Measurements from ENCODE around the gene ESR2. TPM values are rescaled to one million over a fixed set of nuclear protein-coding genes. Genes with fewer than 3 reads are reported as not detected.

ESR2 gene
- total RNA-seq, 4 donors from 2014 or later = 0.14 to 1.4 TPM; not detected in 2

DNA sequence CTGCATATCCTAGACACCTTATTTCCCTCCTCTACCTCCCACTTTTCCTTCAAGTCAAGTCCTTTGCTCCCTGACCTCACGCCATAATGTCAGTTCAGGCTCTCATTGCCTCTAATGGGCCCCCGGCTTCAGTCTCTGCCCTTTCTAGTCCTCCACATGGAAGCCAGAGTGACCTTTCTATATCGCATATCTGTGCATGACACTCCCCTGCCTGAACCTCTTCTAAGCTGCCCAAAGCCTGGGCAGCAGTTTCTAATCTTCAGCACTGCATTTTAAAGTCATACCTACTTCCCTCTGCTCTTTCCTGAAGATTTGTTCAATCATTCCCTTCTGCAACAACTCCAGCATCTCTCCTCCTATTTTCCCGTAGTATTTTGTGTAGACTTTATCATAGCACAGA is 45.5 kb downstream of the ESR2 start:
- DNase-seq = no peak
- Histone ChIP-seq H3K4me1 (peaks cover 0 to 5% (median 0%) of the 10 kb centered on the region in 4 donors), H3K27me3 (no peaks in the 10 kb centered on the region), H3K4me3 (no peak overlapping the region), H3K27ac (no peak overlapping the region), H3K36me3 (no peaks in the 10 kb centered on the region), H3K9me3 (no peaks in the 10 kb centered on the region)
- intact Hi-C loops (cut with DNase I; ENCODE audit: low total_unique reads) (no loop called here), in situ Hi-C loops (cut with MboI; ENCODE audit: low pct_ligation_motif_present in 1 of 4, low pct_unique_long_range_greater_than_20kb in 1 of 4, low sequenced_read_pairs in 3 of 4) (no loop called here)
- 85 to 88% methylated on average over 2 to 4 of the region's 4 CpGs for WGBS, 2 donors (ENCODE audit: low coverage in 1 of 2)
- TF ChIP-seq EP300 (IDR thresholded peaks at IDR 0.05; ENCODE audit: low read depth) = no peak

DNA sequence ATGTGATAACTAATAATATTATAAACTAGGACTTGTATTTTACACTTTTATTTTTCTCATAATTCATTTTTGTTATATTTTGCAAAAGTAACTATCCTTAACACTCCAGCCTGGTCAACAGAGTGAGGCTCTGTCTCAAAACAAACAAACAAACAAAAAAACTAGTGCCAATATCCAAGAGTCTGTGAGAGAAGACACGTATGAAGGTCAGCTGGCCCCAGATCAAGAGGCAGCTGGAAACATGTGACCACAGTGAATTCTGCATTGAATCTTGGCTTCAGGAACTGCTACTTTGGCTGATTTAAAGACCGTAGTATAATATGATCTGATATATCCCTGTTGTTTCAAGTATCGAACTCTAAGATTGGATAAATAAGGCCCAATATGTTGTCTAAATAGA is 47.0 kb downstream of the ESR2 start:
- Histone ChIP-seq H3K4me1 (peaks cover 0 to 5% (median 0%) of the 10 kb centered on the region in 4 donors), H3K27me3 (no peaks in the 10 kb centered on the region), H3K4me3 (no peak overlapping the region), H3K27ac (peak overlapping the region in 1 of 4 donors; percentile 36), H3K36me3 (no peaks in the 10 kb centered on the region), H3K9me3 (no peaks in the 10 kb centered on the region)
- WGBS, 2 donors (ENCODE audit: low coverage in 1 of 2) = 82 to 94% methylated on average over 3 of the region's 3 CpGs
- no peak for DNase-seq
- no peak for TF ChIP-seq POLR2A (IDR thresholded peaks at IDR 0.05)
- no peak for TF ChIP-seq EP300 (IDR thresholded peaks at IDR 0.05; ENCODE audit: low read depth)
- TF ChIP-seq POLR2AphosphoS5 (IDR thresholded peaks at IDR 0.05) = no peak
- TF ChIP-seq, protein P1, sequence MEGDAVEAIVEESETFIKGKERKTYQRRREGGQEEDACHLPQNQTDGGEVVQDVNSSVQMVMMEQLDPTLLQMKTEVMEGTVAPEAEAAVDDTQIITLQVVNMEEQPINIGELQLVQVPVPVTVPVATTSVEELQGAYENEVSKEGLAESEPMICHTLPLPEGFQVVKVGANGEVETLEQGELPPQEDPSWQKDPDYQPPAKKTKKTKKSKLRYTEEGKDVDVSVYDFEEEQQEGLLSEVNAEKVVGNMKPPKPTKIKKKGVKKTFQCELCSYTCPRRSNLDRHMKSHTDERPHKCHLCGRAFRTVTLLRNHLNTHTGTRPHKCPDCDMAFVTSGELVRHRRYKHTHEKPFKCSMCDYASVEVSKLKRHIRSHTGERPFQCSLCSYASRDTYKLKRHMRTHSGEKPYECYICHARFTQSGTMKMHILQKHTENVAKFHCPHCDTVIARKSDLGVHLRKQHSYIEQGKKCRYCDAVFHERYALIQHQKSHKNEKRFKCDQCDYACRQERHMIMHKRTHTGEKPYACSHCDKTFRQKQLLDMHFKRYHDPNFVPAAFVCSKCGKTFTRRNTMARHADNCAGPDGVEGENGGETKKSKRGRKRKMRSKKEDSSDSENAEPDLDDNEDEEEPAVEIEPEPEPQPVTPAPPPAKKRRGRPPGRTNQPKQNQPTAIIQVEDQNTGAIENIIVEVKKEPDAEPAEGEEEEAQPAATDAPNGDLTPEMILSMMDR (IDR thresholded peaks at IDR 0.05) = no peak
- in situ Hi-C loops (cut with MboI; ENCODE audit: low pct_ligation_motif_present in 1 of 4, low pct_unique_long_range_greater_than_20kb in 1 of 4, low sequenced_read_pairs in 3 of 4) = no loop called here
- intact Hi-C loops (cut with DNase I; ENCODE audit: low total_unique reads) = no loop called here

DNA sequence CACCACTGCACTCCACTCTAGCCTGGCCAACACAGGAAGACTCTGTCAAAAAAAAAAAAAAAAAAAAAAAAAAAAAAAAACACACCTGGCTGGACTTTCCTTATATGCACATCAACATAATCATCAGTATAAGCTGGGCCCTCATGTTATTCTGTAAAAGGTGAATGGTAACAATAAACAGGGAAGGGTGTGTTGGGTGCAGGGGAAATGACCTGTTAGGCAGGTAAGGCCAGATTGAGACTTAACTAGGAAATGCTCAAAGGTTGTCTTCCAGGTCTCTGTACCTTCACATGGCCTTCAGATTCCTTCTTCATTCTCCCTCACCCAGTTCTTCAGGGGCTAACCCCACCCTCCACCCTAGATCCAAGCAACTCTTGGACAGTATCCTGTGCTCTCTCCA is 47.5 kb downstream of the ESR2 start:
- no peaks in the 10 kb centered on the region for H3K36me3 ChIP-seq
- H3K4me1 ChIP-seq = peaks cover 0 to 5% (median 0%) of the 10 kb centered on the region in 4 donors
- no peaks in the 10 kb centered on the region for H3K27me3 ChIP-seq
- H3K9me3 ChIP-seq = no peaks in the 10 kb centered on the region
- no peak overlapping the region for H3K4me3 ChIP-seq
- H3K27ac ChIP-seq = peak overlapping the region in 1 of 4 donors; percentile 36
- TF ChIP-seq, protein P1 (IDR thresholded peaks at IDR 0.05) = no peak
- no peak for TF ChIP-seq POLR2A (IDR thresholded peaks at IDR 0.05)
- TF ChIP-seq EP300 (IDR thresholded peaks at IDR 0.05; ENCODE audit: low read depth) = no peak
- no peak for TF ChIP-seq POLR2AphosphoS5 (IDR thresholded peaks at IDR 0.05)
- in situ Hi-C loops (cut with MboI; ENCODE audit: low pct_ligation_motif_present in 1 of 4, low pct_unique_long_range_greater_than_20kb in 1 of 4, low sequenced_read_pairs in 3 of 4) = no loop called here
- DNase-seq = no peak
- intact Hi-C loops (cut with DNase I; ENCODE audit: low total_unique reads) = no loop called here

DNA sequence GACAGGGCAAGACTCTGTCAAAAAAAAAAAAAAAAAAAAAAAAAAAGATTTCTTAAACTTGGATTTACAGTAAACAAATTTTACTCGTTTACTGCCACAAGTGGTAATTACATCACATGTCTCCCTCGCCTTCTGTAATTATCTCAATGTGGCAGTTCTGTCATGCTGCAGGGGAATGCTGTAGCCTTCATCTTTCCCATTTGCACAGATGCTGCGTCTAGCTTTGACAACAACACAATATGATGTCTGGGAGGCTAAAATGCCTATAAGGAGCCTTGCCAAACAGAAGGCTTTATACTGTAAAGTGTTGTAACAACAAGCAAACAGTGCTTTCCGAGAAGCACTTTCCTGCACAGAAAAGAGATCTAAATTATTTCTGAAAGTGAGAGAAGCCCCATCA is 48.7 kb downstream of the ESR2 start:
- intact Hi-C loops (cut with DNase I; ENCODE audit: low total_unique reads) (no loop called here), in situ Hi-C loops (cut with MboI; ENCODE audit: low pct_ligation_motif_present in 1 of 4, low pct_unique_long_range_greater_than_20kb in 1 of 4, low sequenced_read_pairs in 3 of 4) (no loop called here)
- Histone ChIP-seq H3K36me3 (no peaks in the 10 kb centered on the region), H3K4me3 (no peak overlapping the region), H3K9me3 (no peaks in the 10 kb centered on the region), H3K27ac (no peak overlapping the region), H3K27me3 (no peaks in the 10 kb centered on the region), H3K4me1 (peaks cover 0 to 5% (median 0%) of the 10 kb centered on the region in 4 donors)
- 78 to 84% methylated on average over 4 of the region's 4 CpGs for WGBS, 2 donors (ENCODE audit: low coverage in 1 of 2)
- TF ChIP-seq POLR2AphosphoS5 (IDR thresholded peaks at IDR 0.05) (no peak), EP300 (IDR thresholded peaks at IDR 0.05; ENCODE audit: low read depth) (no peak), POLR2A (IDR thresholded peaks at IDR 0.05) (no peak)
- TF ChIP-seq, protein P1 (IDR thresholded peaks at IDR 0.05) = no peak
- no peak for DNase-seq

DNA sequence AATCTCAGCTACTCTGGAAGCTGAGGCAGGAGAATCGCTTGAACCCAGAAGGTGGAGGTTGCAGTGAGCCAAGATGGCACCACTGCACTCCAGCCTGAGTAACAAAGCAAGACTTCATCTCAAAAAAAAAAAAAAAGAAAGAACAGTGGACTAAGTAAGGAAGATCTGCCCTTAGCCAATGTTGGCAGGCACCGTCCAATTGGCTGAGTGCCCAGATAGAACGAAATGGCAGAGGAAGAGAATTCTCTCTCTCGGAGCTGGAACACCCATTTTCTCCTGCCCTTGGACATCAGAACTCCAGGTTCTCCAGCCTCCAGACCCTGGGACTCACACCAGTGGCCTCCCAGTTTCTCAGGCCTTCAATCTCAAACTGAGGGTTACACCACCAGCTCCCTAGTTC is 49.9 kb downstream of the ESR2 start:
- Histone ChIP-seq H3K27ac (no peak overlapping the region), H3K4me3 (no peak overlapping the region), H3K36me3 (no peaks in the 10 kb centered on the region), H3K4me1 (peaks cover 0 to 5% (median 0%) of the 10 kb centered on the region in 4 donors), H3K9me3 (no peaks in the 10 kb centered on the region), H3K27me3 (no peaks in the 10 kb centered on the region)
- DNase-seq = no peak
- TF ChIP-seq POLR2AphosphoS5 (IDR thresholded peaks at IDR 0.05) (no peak), POLR2A (IDR thresholded peaks at IDR 0.05) (no peak), EP300 (IDR thresholded peaks at IDR 0.05; ENCODE audit: low read depth) (no peak)
- TF ChIP-seq, protein P1 (IDR thresholded peaks at IDR 0.05) = no peak
- in situ Hi-C loops (cut with MboI; ENCODE audit: low pct_ligation_motif_present in 1 of 4, low pct_unique_long_range_greater_than_20kb in 1 of 4, low sequenced_read_pairs in 3 of 4) = no loop called here
- 27 to 47% methylated on average over 3 to 4 of the region's 4 CpGs for WGBS, 2 donors (ENCODE audit: low coverage in 1 of 2)
- intact Hi-C loops (cut with DNase I; ENCODE audit: low total_unique reads) = no loop called here

Data from transverse colon (tissue), 4 donors.